ENCODE data around the gene MLLT10.

DNA sequence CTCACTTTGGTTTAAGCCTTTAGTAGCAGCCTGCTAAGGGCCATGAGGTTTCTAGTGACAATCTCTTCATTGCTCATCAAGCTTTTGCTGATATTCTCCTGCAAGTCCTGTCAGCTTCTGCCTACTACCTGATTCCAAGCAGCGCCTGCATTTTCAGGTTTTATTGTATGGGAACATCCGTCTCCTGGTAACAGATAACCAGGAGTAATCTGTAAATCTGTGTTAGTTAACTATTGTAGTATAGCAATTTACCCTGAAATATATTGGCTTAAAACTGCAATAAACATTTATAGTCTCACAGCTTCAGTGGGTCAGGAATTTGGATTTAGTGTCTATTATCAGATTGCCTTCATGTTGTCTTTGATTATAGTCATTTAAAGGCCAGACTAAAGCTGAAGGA, 94.0 kb downstream of the MLLT10 start:
- TF ChIP-seq POLR2AphosphoS5 (IDR thresholded peaks at IDR 0.05; ENCODE audit: insufficient read depth in 1 of 2, low read depth in 1 of 2) = no peak
- TF ChIP-seq, protein P1, sequence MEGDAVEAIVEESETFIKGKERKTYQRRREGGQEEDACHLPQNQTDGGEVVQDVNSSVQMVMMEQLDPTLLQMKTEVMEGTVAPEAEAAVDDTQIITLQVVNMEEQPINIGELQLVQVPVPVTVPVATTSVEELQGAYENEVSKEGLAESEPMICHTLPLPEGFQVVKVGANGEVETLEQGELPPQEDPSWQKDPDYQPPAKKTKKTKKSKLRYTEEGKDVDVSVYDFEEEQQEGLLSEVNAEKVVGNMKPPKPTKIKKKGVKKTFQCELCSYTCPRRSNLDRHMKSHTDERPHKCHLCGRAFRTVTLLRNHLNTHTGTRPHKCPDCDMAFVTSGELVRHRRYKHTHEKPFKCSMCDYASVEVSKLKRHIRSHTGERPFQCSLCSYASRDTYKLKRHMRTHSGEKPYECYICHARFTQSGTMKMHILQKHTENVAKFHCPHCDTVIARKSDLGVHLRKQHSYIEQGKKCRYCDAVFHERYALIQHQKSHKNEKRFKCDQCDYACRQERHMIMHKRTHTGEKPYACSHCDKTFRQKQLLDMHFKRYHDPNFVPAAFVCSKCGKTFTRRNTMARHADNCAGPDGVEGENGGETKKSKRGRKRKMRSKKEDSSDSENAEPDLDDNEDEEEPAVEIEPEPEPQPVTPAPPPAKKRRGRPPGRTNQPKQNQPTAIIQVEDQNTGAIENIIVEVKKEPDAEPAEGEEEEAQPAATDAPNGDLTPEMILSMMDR (IDR thresholded peaks at IDR 0.05) = no peak
- TF ChIP-seq POLR2A (IDR thresholded peaks at IDR 0.05) = no peak

All from vagina (tissue), 2 donors.